ENCODE results near the gene PKIG. TPM values are rescaled to one million over a fixed set of nuclear protein-coding genes. Genes with fewer than 3 reads are reported as not detected.

Gene PKIG
- polyA plus RNA-seq, 1 of the 3 experiments (the other 2 are of a cell fraction): 92.9 TPM

- H3K4me1 ChIP-seq (ENCODE audit: control insufficient read depth in 1 of 2, insufficient read depth in 2 of 2, low read depth in 1 of 2, low read length in 1 of 2): peaks cover 13 to 46% of the 10 kb centered on the region in 2 experiments
- DNase-seq: no peak
- H3K79me2 ChIP-seq (ENCODE audit: insufficient read depth): peaks cover 22% of the 10 kb centered on the region; the same call in 1 of the 2 replicates
- CTCF ChIA-PET: interaction anchor here (1.2 to 3.8 kb wide), 2 partner anchors 9 to 79 kb away, joined by 3 to 26 read pairs; partner anchors contain the start of gene SERINC3
- H3K9me2 ChIP-seq: no peaks in the 10 kb centered on the region
- peak overlapping the region; percentile 56 for H3K4me2 ChIP-seq
- POLR2A ChIA-PET: no interaction called here
- no peak overlapping the region for H3K4me3 ChIP-seq (ENCODE audit: low read depth in 2 of 2, low read length in 1 of 2)
- H2AFZ ChIP-seq (ENCODE audit: low read depth): no peak overlapping the region
- H3K27me3 ChIP-seq (ENCODE audit: insufficient read depth): no peaks in the 10 kb centered on the region
- H3F3A ChIP-seq (replicated peaks; ENCODE audit: insufficient read depth): peaks cover 13% of the 10 kb centered on the region
- no peaks in the 10 kb centered on the region for H3K36me3 ChIP-seq (replicated peaks in 1 of 2; ENCODE audit: control insufficient read depth in 1 of 2, insufficient read depth in 2 of 2, low read length in 1 of 2)
- no peaks in the 10 kb centered on the region for H3K9me3 ChIP-seq
- H3K27ac ChIP-seq (ENCODE audit: low read depth in 2 of 2, low read length in 1 of 2): peak overlapping the region; percentile 31 to 84; a peak in 2 of 4 replicates
- no peak for TF ChIP-seq TEAD4 (IDR thresholded peaks at IDR 0.05; ENCODE audit: borderline replicate concordance, insufficient read depth)
- no peak for TF ChIP-seq REST (IDR thresholded peaks at IDR 0.05; ENCODE audit: low read depth, low read length)
- TF ChIP-seq ELF1 (IDR thresholded peaks at IDR 0.05): no peak
- no peak for TF ChIP-seq MXI1 (IDR thresholded peaks at IDR 0.05; ENCODE audit: low read depth, low read length)
- TF ChIP-seq, protein P1, sequence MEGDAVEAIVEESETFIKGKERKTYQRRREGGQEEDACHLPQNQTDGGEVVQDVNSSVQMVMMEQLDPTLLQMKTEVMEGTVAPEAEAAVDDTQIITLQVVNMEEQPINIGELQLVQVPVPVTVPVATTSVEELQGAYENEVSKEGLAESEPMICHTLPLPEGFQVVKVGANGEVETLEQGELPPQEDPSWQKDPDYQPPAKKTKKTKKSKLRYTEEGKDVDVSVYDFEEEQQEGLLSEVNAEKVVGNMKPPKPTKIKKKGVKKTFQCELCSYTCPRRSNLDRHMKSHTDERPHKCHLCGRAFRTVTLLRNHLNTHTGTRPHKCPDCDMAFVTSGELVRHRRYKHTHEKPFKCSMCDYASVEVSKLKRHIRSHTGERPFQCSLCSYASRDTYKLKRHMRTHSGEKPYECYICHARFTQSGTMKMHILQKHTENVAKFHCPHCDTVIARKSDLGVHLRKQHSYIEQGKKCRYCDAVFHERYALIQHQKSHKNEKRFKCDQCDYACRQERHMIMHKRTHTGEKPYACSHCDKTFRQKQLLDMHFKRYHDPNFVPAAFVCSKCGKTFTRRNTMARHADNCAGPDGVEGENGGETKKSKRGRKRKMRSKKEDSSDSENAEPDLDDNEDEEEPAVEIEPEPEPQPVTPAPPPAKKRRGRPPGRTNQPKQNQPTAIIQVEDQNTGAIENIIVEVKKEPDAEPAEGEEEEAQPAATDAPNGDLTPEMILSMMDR (IDR thresholded peaks at IDR 0.05): no peak
- no peak for TF ChIP-seq NRF1 (IDR thresholded peaks at IDR 0.05; ENCODE audit: low read depth, low read length)
- no peak for TF ChIP-seq CHD2 (IDR thresholded peaks at IDR 0.05; ENCODE audit: low read length, partially characterized antibody)
- TF ChIP-seq MAX (IDR thresholded peaks at IDR 0.05; ENCODE audit: low read depth): no peak
- no peak for TF ChIP-seq USF1 (IDR thresholded peaks at IDR 0.05; ENCODE audit: borderline replicate concordance, low read depth)
- TF ChIP-seq RCOR1 (IDR thresholded peaks at IDR 0.05; ENCODE audit: low read length): no peak
- H3K9ac ChIP-seq: no peak overlapping the region
- no peaks in the 10 kb centered on the region for H4K20me1 ChIP-seq (ENCODE audit: insufficient read depth)
- 87% methylated on average over 4 of the region's 4 CpGs for WGBS (ENCODE audit: low lambda C conversion rate)
These were observed 17.9 kb downstream of the PKIG start for GRCh38 chr20:44600301-44600700.
